ENCODE measurements around the gene OXER1. TPM values are rescaled to one million over a fixed set of nuclear protein-coding genes. Genes with fewer than 3 reads are reported as not detected.

OXER1 gene
- total and polyA plus RNA-seq, 9 of the 15 experiments (the other 6 are each of a cell fraction or from before 2014, with no cell fraction given), result not detected

DNA sequence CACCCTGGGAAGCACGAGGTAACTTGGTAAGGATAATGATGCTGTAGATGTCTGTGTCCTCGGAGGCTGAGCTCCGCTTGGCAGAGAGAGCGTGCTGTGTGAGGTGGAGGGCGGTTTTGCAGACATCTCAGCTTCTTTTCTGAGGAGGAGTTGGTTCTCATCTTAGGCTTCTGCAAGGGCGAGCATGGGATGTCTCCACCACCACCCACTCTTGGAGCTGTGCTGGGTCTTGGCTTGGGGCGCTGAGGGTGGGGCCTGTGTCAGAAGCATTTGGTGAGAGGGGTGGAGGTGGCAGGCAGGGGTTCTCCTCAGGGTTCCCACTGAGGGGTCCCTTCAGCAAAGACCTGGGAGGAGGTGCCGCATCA, 9.2 kb downstream of the OXER1 start:
- in situ Hi-C loops (cut with MboI), result no loop called here
- intact Hi-C loops (cut with micrococcal nuclease), result no loop called here
- WGBS (ENCODE audit: insufficient coverage, low coverage, missing lambda C conversion rate), result 11% methylated on average over 8 of the region's 8 CpGs
- Histone ChIP-seq H3K79me2 (ENCODE audit: control insufficient read depth, insufficient read depth, low read length) (no peaks in the 10 kb centered on the region), H4K20me1 (replicated peaks; ENCODE audit: control insufficient read depth, insufficient read depth, low read length) (peaks cover 8% of the 10 kb centered on the region), H3K36me3 (ENCODE audit: control insufficient read depth, insufficient read depth, low read length) (no peaks in the 10 kb centered on the region), H3K9me1 (ENCODE audit: control insufficient read depth, insufficient read depth, low read length) (no peaks in the 10 kb centered on the region), H3K9ac (ENCODE audit: insufficient read depth in 1 of 2, low read depth in 2 of 2, low read length in 2 of 2) (no peak overlapping the region), H3K4me2 (ENCODE audit: insufficient read depth, low read length) (no peak overlapping the region), H2AFZ (ENCODE audit: low read depth, low read length) (no peak overlapping the region), H3K27me3 (ENCODE audit: control insufficient read depth in 2 of 2, insufficient read depth in 2 of 2, low read length in 2 of 2) (peaks cover 11 to 53% of the 10 kb centered on the region in 2 experiments), H3K4me3 (no peak overlapping the region), H3K4me1 (replicated peaks in 1 of 2; ENCODE audit: control insufficient read depth in 2 of 2, insufficient read depth in 2 of 2, low read length in 2 of 2) (peaks cover 0 to 9% of the 10 kb centered on the region in 2 experiments; a peak in 2 of 5 replicates), H3K9me3 (replicated peaks; ENCODE audit: control insufficient read depth, insufficient read depth, low read depth, low read length) (no peaks in the 10 kb centered on the region), H3K27ac (ENCODE audit: extremely low read depth, low read depth, low read length) (no peak overlapping the region)
- POLR2A ChIA-PET, result interaction anchor here (1.0 to 1.1 kb wide), 2 partner anchors 8 to 13 kb away, joined by 3 read pairs; no protein-coding TSS in a partner anchor
- CTCF ChIA-PET (ENCODE audit: low intra/inter-chr PET ratio), result no interaction called here
- ATAC-seq (no peak), DNase-seq (ENCODE audit: extremely low read depth in 1 of 4, low spot score in 3 of 4) (peak in 2 of 4 experiments; percentile 3 to 4), FAIRE-seq (no peak)
- TF ChIP-seq FOXP1 (CRISPR knock-in tag; IDR thresholded peaks at IDR 0.05), result no peak
- TF ChIP-seq, protein P1, sequence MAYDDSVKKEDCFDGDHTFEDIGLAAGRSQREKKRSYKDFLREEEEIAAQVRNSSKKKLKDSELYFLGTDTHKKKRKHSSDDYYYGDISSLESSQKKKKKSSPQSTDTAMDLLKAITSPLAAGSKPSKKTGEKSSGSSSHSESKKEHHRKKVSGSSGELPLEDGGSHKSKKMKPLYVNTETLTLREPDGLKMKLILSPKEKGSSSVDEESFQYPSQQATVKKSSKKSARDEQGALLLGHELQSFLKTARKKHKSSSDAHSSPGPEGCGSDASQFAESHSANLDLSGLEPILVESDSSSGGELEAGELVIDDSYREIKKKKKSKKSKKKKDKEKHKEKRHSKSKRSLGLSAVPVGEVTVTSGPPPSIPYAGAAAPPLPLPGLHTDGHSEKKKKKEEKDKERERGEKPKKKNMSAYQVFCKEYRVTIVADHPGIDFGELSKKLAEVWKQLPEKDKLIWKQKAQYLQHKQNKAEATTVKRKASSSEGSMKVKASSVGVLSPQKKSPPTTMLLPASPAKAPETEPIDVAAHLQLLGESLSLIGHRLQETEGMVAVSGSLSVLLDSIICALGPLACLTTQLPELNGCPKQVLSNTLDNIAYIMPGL (CRISPR knock-in tag; IDR thresholded peaks at IDR 0.05), result no peak
- no peak for TF ChIP-seq JUN (IDR thresholded peaks at IDR 0.05; ENCODE audit: borderline replicate concordance, low read depth, low read length)
- no peak for TF ChIP-seq JUN (CRISPR knock-in tag; IDR thresholded peaks at IDR 0.05; ENCODE audit: borderline replicate concordance)
- TF ChIP-seq ZKSCAN3 (CRISPR knock-in tag; IDR thresholded peaks at IDR 0.05), result no peak
- TF ChIP-seq ZNF311 (CRISPR knock-in tag; IDR thresholded peaks at IDR 0.05), result no peak
- TF ChIP-seq CREBBP (IDR thresholded peaks at IDR 0.05; ENCODE audit: low read depth, low read length), result no peak
- no peak for TF ChIP-seq NFATC3 (IDR thresholded peaks at IDR 0.05)
- no peak for TF ChIP-seq ATF7 (IDR thresholded peaks at IDR 0.05)
- TF ChIP-seq RBM39 (optimal IDR thresholded peaks at IDR 0.05; ENCODE audit: low read depth, low read length), result no peak
- TF ChIP-seq KDM4B (IDR thresholded peaks at IDR 0.05; ENCODE audit: borderline replicate concordance in 2 of 2, low read depth in 1 of 2), result no peak
- TF ChIP-seq NR2F6 (CRISPR knock-in tag; IDR thresholded peaks at IDR 0.05), result no peak
- TF ChIP-seq CTBP1 (IDR thresholded peaks at IDR 0.05; ENCODE audit: borderline replicate concordance), result no peak
- TF ChIP-seq, protein P2, sequence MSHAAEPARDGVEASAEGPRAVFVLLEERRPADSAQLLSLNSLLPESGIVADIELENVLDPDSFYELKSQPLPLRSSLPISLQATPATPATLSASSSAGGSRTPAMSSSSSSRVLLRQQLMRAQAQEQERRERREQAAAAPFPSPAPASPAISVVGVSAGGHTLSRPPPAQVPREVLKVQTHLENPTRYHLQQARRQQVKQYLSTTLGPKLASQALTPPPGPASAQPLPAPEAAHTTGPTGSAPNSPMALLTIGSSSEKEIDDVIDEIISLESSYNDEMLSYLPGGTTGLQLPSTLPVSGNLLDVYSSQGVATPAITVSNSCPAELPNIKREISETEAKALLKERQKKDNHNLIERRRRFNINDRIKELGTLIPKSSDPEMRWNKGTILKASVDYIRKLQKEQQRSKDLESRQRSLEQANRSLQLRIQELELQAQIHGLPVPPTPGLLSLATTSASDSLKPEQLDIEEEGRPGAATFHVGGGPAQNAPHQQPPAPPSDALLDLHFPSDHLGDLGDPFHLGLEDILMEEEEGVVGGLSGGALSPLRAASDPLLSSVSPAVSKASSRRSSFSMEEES (CRISPR knock-in tag; IDR thresholded peaks at IDR 0.05), result no peak
- TF ChIP-seq BRD4 (IDR thresholded peaks at IDR 0.05), result no peak
- no TSS peak for BruUV-seq (replicated peaks)
